GM12878 (cell line): ENCODE data around the gene CTCFL. TPM values are rescaled to one million over a fixed set of nuclear protein-coding genes. Genes with fewer than 3 reads are reported as not detected.
A peak's percentile ranks its signal among the peaks of the same experiment; 100 is the strongest.

Experiments used
- ATAC-seq: fragments of 200-7000 bp; cut with Tn5 transposase; 3 replicates; pipeline ENCODE4 v1.9.1; 2020; ENCODE audit warnings: mild to moderate bottlenecking, moderate library complexity
- BruUV-seq: library from RNA; stranded (reverse); fragments of 400-500 nt; replicated peaks from 2 replicates; lab custom pipeline; 2021; lab: Mats Ljungman, UMichigan
- CTCF ChIA-PET: fragments of 300-600 bp; sonication (Branson Sonifier 250); formaldehyde crosslinking; extraction: SDS; loops from one replicate; lab custom pipeline; 2021; ENCODE audit warnings: inconsistent platforms; lab: Yijun Ruan, JAX
- POLR2A ChIA-PET: fragments of 350-600 bp; formaldehyde crosslinking; extraction: SDS; loops from one replicate; lab custom pipeline; 2021; ENCODE audit warnings: inconsistent platforms; lab: Charles Lee
- RAD21 ChIA-PET: fragments of 300-600 bp; sonication (Branson Sonifier 250); formaldehyde crosslinking; loops from one replicate; lab custom pipeline; 2023; ENCODE audit warnings: antibody characterized with exemption; ENCODE audit not compliant: unreplicated experiment; lab: Charles Lee
- SMC1A ChIA-PET: fragments of 300-600 bp; sonication (Branson Sonifier 250); formaldehyde crosslinking; loops from one replicate; lab custom pipeline; 2023; ENCODE audit not compliant: unreplicated experiment, uncharacterized antibody; lab: Charles Lee
- DNase-seq: peaks from one replicate; pipeline ENCODE4 v3.0.0-alpha.2; 2011; ENCODE audit warnings: low read depth, low spot score
- FAIRE-seq: peaks from 3 replicates; lab custom pipeline; 2011; peaks lifted over from hg19 to GRCh38; lab: Jason Lieb, UNC
- H2AFZ ChIP-seq: 2 replicates; pipeline ENCODE4 v1.6.0; 2011; ENCODE audit warnings: low read depth, low read length, control low read depth; ENCODE audit not compliant: control insufficient read depth
- H3K27ac ChIP-seq: 2 replicates; pipeline ENCODE4 v1.5.1; 2011; ENCODE audit warnings: control low read depth; ENCODE audit not compliant: control insufficient read depth, insufficient read depth
- H3K27me3 ChIP-seq, 2 experiments: replicated peaks in 1 of 2; 2 replicates each; pipeline versions ENCODE4 v1.6.0 to v1.6.1; 2011; ENCODE audit warnings: low read length in 1 of 2; ENCODE audit not compliant: control insufficient read depth in 2 of 2, insufficient read depth in 2 of 2
- H3K36me3 ChIP-seq, 2 experiments: 2 replicates each; pipeline ENCODE4 v1.5.1; 2011; ENCODE audit warnings: low read length in 1 of 2; ENCODE audit not compliant: control insufficient read depth in 2 of 2, insufficient read depth in 2 of 2
- H3K4me1 ChIP-seq: 2 replicates; pipeline ENCODE4 v1.6.1; 2011; ENCODE audit warnings: mild to moderate bottlenecking, low read length, moderate library complexity, mixed read lengths; ENCODE audit not compliant: control insufficient read depth, insufficient read depth
- H3K4me2 ChIP-seq: 2 replicates; pipeline ENCODE4 v1.6.0; 2011; ENCODE audit warnings: control low read depth; ENCODE audit not compliant: control insufficient read depth, insufficient read depth
- H3K4me3 ChIP-seq: fragments of 200-600 bp; sonication (generic); 2 replicates; pipeline ENCODE4 v1.5.1; 2016
- H3K79me2 ChIP-seq: 2 replicates; pipeline ENCODE4 v1.6.0; 2011; ENCODE audit warnings: low read length; ENCODE audit not compliant: control insufficient read depth, insufficient read depth
- H3K9ac ChIP-seq: 2 replicates; pipeline ENCODE4 v1.8.0; 2011; ENCODE audit warnings: low read length, control low read depth, mixed read lengths; ENCODE audit not compliant: control insufficient read depth, insufficient read depth
- H3K9me3 ChIP-seq: replicated peaks from 3 replicates; pipeline ENCODE4 v1.5.1; 2011; ENCODE audit warnings: mild to moderate bottlenecking, low read length; ENCODE audit not compliant: control insufficient read depth, insufficient read depth
- H4K20me1 ChIP-seq: 2 replicates; pipeline ENCODE4 v1.6.0; 2011; ENCODE audit not compliant: control insufficient read depth, insufficient read depth
- ATF2 ChIP-seq: IDR thresholded peaks from 2 replicates; pipeline ENCODE4 v1.6.1; 2012; ENCODE audit warnings: low read length, inconsistent platforms
- BHLHE40 ChIP-seq, 2 experiments: fragments of 450-650 bp in 1 of 2; IDR thresholded peaks; 2 replicates each; pipeline ENCODE4 v1.6.1; 2011 to 2017; ENCODE audit warnings: low read depth in 2 of 2, borderline replicate concordance in 1 of 2, improper control_type of control experiment in 1 of 2, low read length in 1 of 2, mild to moderate bottlenecking in 1 of 2
- CBX5 ChIP-seq: sonication (generic); IDR thresholded peaks from 2 replicates; pipeline ENCODE4 v1.6.1; 2016; ENCODE audit warnings: low read depth, moderate library complexity, mild to moderate bottlenecking, inconsistent platforms
- EGR1 ChIP-seq, 2 experiments: IDR thresholded peaks; 1 replicate in 1 of 2; 2 replicates in 1 of 2; pipeline ENCODE4 v1.6.1; 2011 to 2012; ENCODE audit warnings: low read depth in 2 of 2, low read length in 2 of 2, borderline replicate concordance in 1 of 2, mild to moderate bottlenecking in 1 of 2, moderate library complexity in 1 of 2
- GATAD2B ChIP-seq: fragments of 450-650 bp; conservative IDR thresholded peaks from 2 replicates; pipeline ENCODE4 v1.6.1; 2017; ENCODE audit warnings: low read depth, mild to moderate bottlenecking, moderate library complexity
- LARP7 ChIP-seq: fragments of 450-650 bp; IDR thresholded peaks from 2 replicates; pipeline ENCODE4 v1.6.1; 2017; ENCODE audit warnings: mild to moderate bottlenecking
- MAX ChIP-seq: IDR thresholded peaks from 2 replicates; pipeline ENCODE4 v1.6.1; 2012; ENCODE audit warnings: low read depth, low read length, improper control_type of control experiment
- MTA3 ChIP-seq: IDR thresholded peaks from 2 replicates; pipeline ENCODE4 v1.6.1; 2012; ENCODE audit warnings: low read length, inconsistent platforms, borderline replicate concordance
- PML ChIP-seq: IDR thresholded peaks from 2 replicates; pipeline ENCODE4 v1.6.1; 2012; ENCODE audit warnings: low read length, inconsistent platforms
- POU2F2 ChIP-seq: IDR thresholded peaks from 3 replicates; pipeline ENCODE4 v1.6.1; 2011; ENCODE audit warnings: low read depth, mild to moderate bottlenecking, low read length, borderline replicate concordance
- SREBF1 ChIP-seq: IDR thresholded peaks from 2 replicates; pipeline ENCODE4 v1.6.1; 2012; ENCODE audit warnings: mild to moderate bottlenecking, low read length
- STAT1 ChIP-seq: fragments of 450-650 bp; conservative IDR thresholded peaks from 2 replicates; pipeline ENCODE4 v1.6.1; 2014; ENCODE audit warnings: antibody characterized with exemption, mild to moderate bottlenecking
- TAF1 ChIP-seq: IDR thresholded peaks from 2 replicates; pipeline ENCODE4 v1.6.1; 2011; ENCODE audit warnings: mild to moderate bottlenecking, low read depth, low read length, borderline replicate concordance
- USF1 ChIP-seq: IDR thresholded peaks from 2 replicates; pipeline ENCODE4 v1.6.1; 2011; ENCODE audit warnings: borderline replicate concordance, low read depth, mild to moderate bottlenecking, moderate library complexity, mixed read lengths, low read length; ENCODE audit not compliant: insufficient read depth; ENCODE audit errors: extremely low read length
- ZBTB40 ChIP-seq: fragments of 450-650 bp; IDR thresholded peaks from 2 replicates; pipeline ENCODE4 v1.6.1; 2016; ENCODE audit warnings: mild to moderate bottlenecking, moderate library complexity, borderline replicate concordance
- WGBS: methylation state at CpG from one replicate; pipeline ENCODE4 v1.1.6; 2016; ENCODE audit warnings: low lambda C conversion rate; ENCODE audit not compliant: insufficient replicate concordance, insufficient coverage; ENCODE audit errors: missing lambda C conversion rate; 5-methylcytosine and 5-hydroxymethylcytosine counted together
- in situ Hi-C: fragments of 300-500 bp; cut with MboI; formaldehyde crosslinking; loops from 9 replicates; pipeline ENCODE4 v1.14.3; 2018; ENCODE audit warnings: mixed read lengths
- intact Hi-C: fragments of 100-400 bp; cut with micrococcal nuclease; formaldehyde crosslinking; loops from one replicate; pipeline ENCODE4 v1.14.2; 2022; ENCODE audit not compliant: unreplicated experiment
- polyA plus RNA-seq, 11 experiments: library from polyadenylated mRNA; depleted of rRNA in 4 of 11; unstranded in 6 of 11; stranded (reverse) in 5 of 11; fragments of >200 nt; fragmentation: Nextera tagmentation in 4 of 11; fragmentation: Illumina TruSeq in 1 of 11; extraction: Ambion mirVana in 4 of 11; extraction: Trizol in 1 of 11; gene quantifications; 1 replicate in 1 of 11; 2 replicates in 10 of 11; pipeline versions ENCODE4 v1.2.1 to v1.2.3, GENCODE V29; 2011 to 2016; ENCODE audit warnings: inconsistent platforms in 2 of 11, missing spikeins in 2 of 11, low read depth in 1 of 11
- total RNA-seq, 4 experiments: library from RNA; depleted of rRNA in 3 of 4; stranded (reverse); fragments of >200 nt in 3 of 4; fragmentation: Illumina TruSeq in 1 of 4; extraction: Trizol in 1 of 4; gene quantifications; 2 replicates each; pipeline versions ENCODE4 v1.2.1 to v1.2.3, GENCODE V29; 2013 to 2021

The CTCFL gene
- total and polyA plus RNA-seq, 10 of the 15 experiments (the other 5 are each of a cell fraction or from before 2014, with no cell fraction given), result 0.06 to 0.20 (median 0.11) TPM; not detected in 4

GRCh38 chr20:57468523-57469417 lies 56.2 kb downstream of the CTCFL start:
- no TSS peak for BruUV-seq
- in situ Hi-C loops, result no loop called here
- TF ChIP-seq CBX5 (no peak), USF1 (no peak), MAX (no peak), PML (no peak), SREBF1 (no peak), POU2F2 (peak; percentile 81; the same call in 2 of the 3 replicates), MTA3 (no peak; the same call in 1 of the 2 replicates), STAT1 (0 out of 2 replicates have a peak, but pooled peaks have one; percentile 28), LARP7 (no peak), GATAD2B (no peak), BHLHE40 (IDR thresholded peaks at IDR 0.05; ENCODE audit: borderline replicate concordance in 1 of 2, low read depth in 2 of 2, low read length in 1 of 2) (no peak), ATF2 (no peak), TAF1 (0 out of 2 replicates have a peak, but pooled peaks have one; percentile 13), ZBTB40 (no peak), EGR1 (IDR thresholded peaks at IDR 0.05; ENCODE audit: borderline replicate concordance in 1 of 2, low read depth in 2 of 2, low read length in 2 of 2) (no peak)

More at GRCh38 chr20:57468523-57469417, 56.2 kb downstream of the CTCFL start:
- Histone ChIP-seq H3K4me3 (no peak overlapping the region), H3K4me2 (peak overlapping the region; percentile 12), H3K79me2 (no peaks in the 10 kb centered on the region), H3K27ac (peak overlapping the region; percentile 45), H3K27me3 (no peaks in the 10 kb centered on the region), H2AFZ (no peak overlapping the region), H3K9me3 (0 out of 3 replicates have a peak, but pooled peaks cover 1% of the 10 kb centered on the region), H4K20me1 (no peaks in the 10 kb centered on the region), H3K36me3 (no peaks in the 10 kb centered on the region), H3K4me1 (peaks cover 28% of the 10 kb centered on the region), H3K9ac (peak overlapping the region; percentile 7; the same call in 1 of the 2 replicates)
- SMC1A ChIA-PET, result interaction anchor here (1.1 to 6.4 kb wide), 8 partner anchors 10 to 76 kb away, joined by 3 to 49 read pairs (median 5); no protein-coding TSS in a partner anchor
- no peak for DNase-seq
- intact Hi-C loops, result no loop called here
- peak; percentile 39 for ATAC-seq
- 5% methylated on average over 18 of the region's 18 CpGs for WGBS
- FAIRE-seq, result no peak
- RAD21 ChIA-PET, result interaction anchor here (1.3 to 1.8 kb wide), 4 partner anchors 10 to 78 kb away, joined by 3 to 12 read pairs (median 4); partner anchors contain the start of gene RBM38
- CTCF ChIA-PET, result interaction anchor here (0.7 to 1.8 kb wide), 8 partner anchors 10 to 79 kb away, joined by 4 to 7 read pairs (median 5); partner anchors contain the start of gene RBM38
- POLR2A ChIA-PET, result interaction anchor here (1.1 to 1.9 kb wide), 3 partner anchors 13 to 80 kb away, joined by 3 to 9 read pairs (median 4); no protein-coding TSS in a partner anchor
